Middle frontal gyrus (tissue), 1 donor: ENCODE results near the gene PCSK4.
"Not testable (repeated sequence)": the region's sequence is repeated elsewhere in the genome, so short reads cannot be mapped to it uniquely, and the experiment has no call there.

Experiments
- DNase-seq: peaks from one replicate; pipeline ENCODE4 v3.0.0-alpha.2; 2015; ENCODE audit warnings: low spot score; ENCODE audit errors: extremely low spot score

PCSK4 gene

DNA sequence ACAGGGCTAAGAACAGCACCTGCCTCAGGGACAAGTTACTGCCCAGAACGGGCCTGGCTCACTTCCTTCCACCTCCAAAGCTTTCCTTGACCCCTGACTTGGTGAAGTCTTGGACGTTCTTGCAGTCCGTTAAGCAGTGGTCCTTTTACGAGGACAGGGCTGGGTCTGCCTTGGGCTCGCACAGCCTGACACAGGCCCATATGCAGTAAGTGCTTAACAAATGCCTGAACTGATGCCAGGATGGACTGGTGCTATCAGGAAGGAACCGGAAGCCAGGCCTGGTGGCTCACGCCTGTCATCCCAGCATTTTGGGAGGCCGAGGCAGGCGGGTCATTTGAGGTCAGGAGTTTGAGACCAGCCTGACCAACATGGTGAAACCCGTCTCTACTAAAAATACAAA, 31.9 kb upstream of the PCSK4 start:
- no peak for DNase-seq

DNA sequence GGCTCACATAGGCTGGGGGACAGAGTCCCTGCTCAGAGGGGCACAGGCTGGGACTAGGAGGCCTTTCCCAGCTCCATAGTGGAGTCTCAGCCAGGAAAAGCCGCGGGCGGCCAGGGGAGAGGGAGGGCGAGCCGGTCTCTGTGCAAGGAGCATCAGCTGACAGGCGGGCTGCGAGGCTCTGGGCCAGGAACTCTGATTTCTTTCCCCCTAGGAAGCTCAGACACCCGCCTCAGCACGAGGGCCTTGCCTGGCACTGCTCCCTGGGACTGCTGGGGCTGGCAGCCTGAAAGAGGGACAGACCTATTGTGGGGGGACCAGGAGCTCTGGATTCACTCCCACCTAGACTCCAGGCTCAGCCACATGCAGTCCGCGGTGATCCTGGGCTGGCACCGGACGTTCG, 31.5 kb upstream of the PCSK4 start:
- peak; percentile 13 for DNase-seq

DNA sequence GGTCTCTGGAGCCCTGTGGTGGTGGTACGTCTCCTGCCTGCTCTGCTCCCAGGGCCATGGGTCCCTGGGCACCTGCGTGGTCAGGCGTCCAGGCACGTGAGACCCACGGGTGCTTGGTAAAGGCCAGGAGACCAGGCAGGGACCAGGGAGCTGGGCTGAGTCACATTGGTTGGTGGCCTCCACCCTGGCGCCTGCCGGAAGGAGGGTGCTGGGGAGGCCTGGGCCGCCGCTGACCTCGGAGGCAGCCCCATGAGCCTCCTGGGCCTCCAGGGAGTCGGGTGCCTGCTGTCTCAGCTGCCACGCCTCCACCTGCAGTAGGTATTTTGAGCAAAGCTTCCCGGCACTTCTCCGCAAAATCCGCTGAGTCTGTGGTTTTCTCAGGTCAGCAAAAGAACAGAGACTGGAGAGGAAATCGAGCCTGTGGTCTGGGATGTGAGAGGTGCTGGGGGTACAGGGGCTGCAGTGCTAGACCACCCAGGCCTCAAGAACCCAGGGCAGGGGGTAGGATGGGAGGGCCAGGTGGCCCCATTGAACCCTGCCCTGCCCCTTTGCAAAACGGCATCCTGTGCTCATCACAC, 30.1 kb upstream of the PCSK4 start:
- no peak for DNase-seq

DNA sequence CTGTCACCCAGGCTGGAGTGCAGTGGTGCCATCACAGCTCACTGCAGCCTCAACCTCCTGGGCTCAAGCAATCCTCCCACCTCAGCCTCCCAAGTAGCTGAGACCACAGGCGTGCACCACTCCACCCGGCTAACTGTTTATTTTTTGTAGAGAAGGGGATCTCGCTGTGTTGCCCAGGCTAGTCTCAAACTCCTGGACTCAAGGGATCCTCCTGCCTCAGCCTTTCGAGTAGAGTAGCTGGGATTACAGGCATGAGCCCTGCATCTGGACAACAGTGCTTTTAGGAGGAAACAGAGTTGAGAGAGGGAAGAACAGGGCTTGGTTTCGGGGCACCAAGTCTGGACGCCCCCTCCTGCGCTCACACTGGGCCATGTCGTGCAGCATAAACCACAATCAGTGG, 29.7 kb upstream of the PCSK4 start:
- not testable (repeated sequence) for DNase-seq

DNA sequence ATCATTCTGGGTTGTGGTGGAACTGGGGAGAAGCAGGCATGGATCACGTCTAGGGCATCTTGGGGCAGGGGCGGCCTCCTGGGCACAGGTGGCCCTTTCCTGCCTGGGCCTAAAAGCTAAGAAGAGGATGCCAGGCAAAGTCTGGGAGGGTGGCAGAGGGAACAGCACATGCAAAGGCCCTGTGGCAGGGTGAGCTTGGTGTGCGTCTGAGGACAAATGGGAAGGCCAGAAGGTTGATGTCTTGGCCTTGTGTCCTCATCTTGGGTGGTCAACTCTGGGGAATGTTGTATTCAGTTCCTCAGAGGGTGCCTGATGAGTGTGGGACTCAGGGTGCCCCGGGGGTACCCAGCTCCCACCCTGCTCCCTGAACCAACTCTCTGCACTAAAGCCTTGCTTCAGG, 28.3 kb upstream of the PCSK4 start:
- no peak for DNase-seq

GRCh38 chr19:1516395-1516753, 26.2 kb upstream of the PCSK4 start:
- DNase-seq = no peak

GRCh38 chr19:1514986-1515721, 25.0 kb upstream of the PCSK4 start:
- DNase-seq = no peak

- no peak for DNase-seq
Measured at GRCh38 chr19:1514295-1514661, 24.1 kb upstream of the PCSK4 start.

- DNase-seq = no peak
Measured at GRCh38 chr19:1513499-1514294, 23.5 kb upstream of the PCSK4 start.

GRCh38 chr19:1512671-1513498, 22.7 kb upstream of the PCSK4 start, which contains the start of gene ADAMTSL5:
Gene ADAMTSL5 (minus strand): TSS chr19:1513019. CDS start chr19:1510943, 2,076 bp downstream.
- no peak for DNase-seq

DNA sequence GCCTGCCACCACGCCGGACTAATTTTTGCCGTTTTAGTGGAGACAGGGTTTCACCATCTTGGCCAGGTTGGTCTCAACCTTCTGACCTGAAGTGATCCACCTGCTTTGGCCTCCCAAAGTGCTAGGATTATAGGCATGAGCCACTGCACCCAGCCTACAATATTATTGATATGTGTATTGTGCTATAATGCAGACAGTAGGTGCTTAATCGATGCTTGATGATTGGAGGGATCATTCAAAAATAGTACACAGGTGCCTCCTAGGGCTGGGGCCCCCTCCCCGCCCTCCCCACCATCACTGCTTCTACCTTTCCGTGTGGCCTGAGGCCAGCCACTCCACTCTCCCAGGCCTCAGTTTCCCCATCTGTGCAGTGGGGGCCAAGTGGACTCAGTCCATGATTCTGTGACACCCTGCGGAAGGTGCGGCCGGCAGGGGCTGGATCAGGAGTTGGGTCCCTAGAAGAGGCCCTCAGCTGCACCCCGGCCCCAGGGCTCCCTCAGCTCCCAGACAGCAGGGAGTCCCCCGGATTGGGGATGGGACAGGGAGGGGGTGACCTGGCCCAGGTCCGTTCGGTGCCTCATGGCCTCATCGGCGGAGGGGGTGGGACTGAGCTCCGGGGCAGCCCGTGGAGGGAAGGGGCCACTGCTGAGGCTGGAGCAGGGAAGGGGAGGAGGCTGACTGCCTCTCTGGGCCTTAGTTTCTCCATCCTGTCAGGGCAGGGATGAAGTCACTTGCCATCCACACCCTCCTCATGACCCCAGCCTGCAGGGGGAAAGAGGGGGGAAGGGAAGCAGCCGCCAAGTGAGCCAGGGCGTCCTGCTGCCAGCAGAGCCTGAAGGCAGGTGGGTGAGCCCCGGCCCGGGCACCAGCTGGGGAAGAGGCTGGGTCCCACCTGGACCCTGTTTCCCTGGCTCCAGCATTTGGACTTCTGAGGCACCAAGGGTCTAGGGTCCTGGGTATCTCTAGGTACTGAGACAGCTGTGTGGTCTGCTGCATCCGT, 21.5 kb upstream of the PCSK4 start:
- DNase-seq = no peak

- no peak for DNase-seq
Measured at GRCh38 chr19:1510807-1511206, 20.7 kb upstream of the PCSK4 start.

- no peak for DNase-seq
Measured at GRCh38 chr19:1510442-1510806, 20.3 kb upstream of the PCSK4 start.

- DNase-seq = no peak
Measured at GRCh38 chr19:1509602-1510441, 19.7 kb upstream of the PCSK4 start.

DNA sequence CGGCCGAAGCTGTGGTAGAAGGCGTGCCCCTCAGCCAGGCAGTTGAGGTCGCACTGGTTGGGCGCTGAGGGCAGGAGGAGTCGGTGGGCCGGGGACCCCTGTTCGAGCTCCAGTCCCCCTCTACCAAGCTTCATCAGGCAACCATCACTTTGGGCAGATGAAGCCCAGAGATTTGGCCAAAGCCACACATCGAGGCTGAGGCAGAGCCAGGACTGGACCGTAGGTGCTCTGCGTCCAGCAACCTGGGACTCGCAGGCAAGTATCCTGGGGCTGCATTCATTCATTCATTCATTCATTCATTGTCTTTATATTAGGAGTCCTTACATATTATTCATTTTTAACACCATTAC, 18.3 kb upstream of the PCSK4 start:
- DNase-seq = no peak

DNA sequence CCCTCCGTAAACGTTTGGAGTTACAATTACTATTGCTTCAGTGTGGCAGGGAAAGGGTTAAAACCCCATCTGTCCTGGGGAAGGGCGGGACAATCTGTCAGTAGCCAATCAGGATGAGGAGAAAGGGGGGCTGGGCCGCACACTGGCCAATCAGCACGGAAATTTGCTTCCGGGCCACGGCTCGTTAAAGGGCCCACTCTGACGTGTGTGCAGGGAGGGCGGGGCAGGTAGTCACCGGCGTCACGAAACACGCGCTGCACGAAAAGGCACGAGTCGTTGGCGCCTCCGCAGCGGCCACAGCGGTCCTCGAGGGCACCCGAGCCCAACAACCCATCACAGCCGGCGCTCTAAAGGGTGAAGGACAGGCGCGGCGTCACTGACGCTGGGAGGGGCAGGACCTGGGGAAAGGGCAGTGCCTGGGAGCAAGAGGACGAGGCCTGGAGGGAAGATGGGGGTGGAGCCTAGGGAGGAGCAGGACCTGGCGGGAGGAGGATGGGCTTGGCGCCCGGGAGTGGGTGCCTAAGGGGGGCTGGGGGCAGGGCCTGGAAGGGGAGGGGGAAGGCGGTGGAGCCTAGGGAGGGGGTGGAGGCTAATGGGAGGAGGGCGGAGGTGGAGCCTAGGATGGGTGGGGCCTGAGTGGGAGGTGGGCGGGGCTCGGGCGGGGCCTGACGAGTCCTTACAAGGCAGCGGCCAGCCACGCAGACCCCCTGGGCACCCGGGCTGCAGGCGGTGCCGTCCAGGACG, 17.8 kb upstream of the PCSK4 start:
- peak; percentile 87 for DNase-seq

DNA sequence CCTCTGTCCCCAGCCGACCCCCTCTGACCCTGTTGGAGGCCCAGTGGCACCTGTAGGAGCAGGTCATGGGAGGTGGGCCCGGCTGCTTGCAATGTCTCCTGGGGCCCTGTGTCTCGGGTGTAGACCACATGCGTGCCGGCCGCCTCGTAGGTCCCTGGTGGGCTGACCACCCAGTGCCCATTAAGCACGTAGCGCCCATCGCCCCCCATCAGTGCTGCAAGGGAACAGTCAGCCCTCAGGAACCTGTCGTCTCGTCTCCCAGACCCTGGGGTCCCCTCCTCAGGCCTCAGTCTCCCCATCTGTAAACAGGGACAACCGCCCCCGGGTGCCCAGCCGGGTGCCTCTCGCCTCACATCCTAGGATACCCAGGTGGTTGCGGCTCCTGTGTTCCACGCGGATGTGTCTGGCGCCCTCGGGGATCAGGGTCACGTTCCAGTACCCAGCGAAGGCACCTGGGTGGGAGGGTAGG, 17.1 kb upstream of the PCSK4 start:
- DNase-seq = no peak

GRCh38 chr19:1505991-1506881, 16.1 kb upstream of the PCSK4 start:
- no peak for DNase-seq
